CD4-positive, alpha-beta T cell (primary cell): ENCODE results near the gene IFNL2. TPM values are rescaled to one million over a fixed set of nuclear protein-coding genes. Genes with fewer than 3 reads are reported as not detected.
"Not testable (repeated sequence)": the region's sequence is repeated elsewhere in the genome, so short reads cannot be mapped to it uniquely, and the experiment has no call there.

Experiments
- ATAC-seq: fragments of 200-7000 bp; cut with Tn5 transposase; one replicate; pipeline ENCODE4 v1.10.0; 2022; ENCODE audit warnings: mild to moderate bottlenecking; ENCODE audit not compliant: poor library complexity
- CTCF ChIA-PET: fragments of 350-600 bp; sonication (Branson Sonifier 250); formaldehyde crosslinking; loops from one replicate; lab custom pipeline; 2021; ENCODE audit warnings: antibody characterized with exemption, inconsistent platforms; lab: Charles Lee
- POLR2A ChIA-PET: fragments of 350-600 bp; sonication (Branson Sonifier 250); formaldehyde crosslinking; loops from one replicate; lab custom pipeline; 2021; ENCODE audit warnings: antibody characterized with exemption, inconsistent platforms; lab: Charles Lee
- DNase-seq, 14 experiments: peaks; one replicate each; pipeline ENCODE4 v3.0.0-alpha.2; 2013 to 2020; ENCODE audit warnings: mixed read lengths in 2 of 14
- H3K27ac ChIP-seq, 2 donors: one replicate each; pipeline versions ENCODE4 v1.5.1 to v1.7.0; 2013; ENCODE audit warnings: low read length in 2 of 2, low read depth in 1 of 2, mild to moderate bottlenecking in 1 of 2
- H3K27me3 ChIP-seq, 2 experiments: 1 replicate in 1 of 2; 2 replicates in 1 of 2; pipeline versions ENCODE4 v1.6.1 to v1.7.0; 2013; ENCODE audit warnings: low read length in 2 of 2, control low read depth in 1 of 2, mild to moderate bottlenecking in 1 of 2, moderate library complexity in 1 of 2; ENCODE audit not compliant: insufficient read depth in 2 of 2, control insufficient read depth in 1 of 2
- H3K36me3 ChIP-seq: one replicate; pipeline ENCODE4 v1.6.1; 2013; ENCODE audit warnings: low read length, control low read depth; ENCODE audit not compliant: insufficient read depth
- H3K4me1 ChIP-seq: one replicate; pipeline ENCODE4 v1.6.1; 2013; ENCODE audit warnings: low read length, control low read depth; ENCODE audit not compliant: insufficient read depth
- H3K4me3 ChIP-seq: one replicate; pipeline ENCODE4 v1.5.1; 2013; ENCODE audit warnings: mild to moderate bottlenecking, low read length, moderate library complexity
- H3K9me3 ChIP-seq, 2 experiments: 1 replicate in 1 of 2; 2 replicates in 1 of 2; pipeline versions ENCODE4 v1.6.1 to v1.7.0; 2013; ENCODE audit warnings: low read length in 2 of 2, mild to moderate bottlenecking in 2 of 2, control low read depth in 1 of 2, moderate library complexity in 1 of 2; ENCODE audit not compliant: control insufficient read depth in 1 of 2, insufficient read depth in 1 of 2
- H3K27ac Mint-ChIP-seq: one replicate; pipeline ENCODE4 v1.8.0; 2020; ENCODE audit warnings: mixed read lengths
- H3K27me3 Mint-ChIP-seq: one replicate; pipeline ENCODE4 v1.8.0; 2021; ENCODE audit warnings: mixed read lengths
- H3K36me3 Mint-ChIP-seq: one replicate; pipeline ENCODE4 v1.8.0; 2021; ENCODE audit warnings: low read depth, mixed read lengths
- H3K4me1 Mint-ChIP-seq: one replicate; pipeline ENCODE4 v1.8.0; 2021; ENCODE audit warnings: low read depth, mixed read lengths
- H3K4me3 Mint-ChIP-seq: one replicate; pipeline ENCODE4 v1.8.0; 2020; ENCODE audit warnings: mild to moderate bottlenecking, mixed read lengths
- H3K9me3 Mint-ChIP-seq: one replicate; pipeline ENCODE4 v1.8.0; 2020; ENCODE audit warnings: mixed read lengths
- intact Hi-C, 2 experiments: fragments of 100-400 bp; cut with DNase I in 1 of 2; cut with micrococcal nuclease in 1 of 2; formaldehyde crosslinking; loops; one replicate each; pipeline versions ENCODE4 v1.15.1 to v1.9.0; 2023 to 2025; cut with DNase I, micrococcal nuclease
- total RNA-seq, 174 experiments: library from RNA in 2 of 174; stranded (reverse) in 2 of 174; gene quantifications; one replicate each; pipeline ENCODE4 v1.2.3 and lab custom pipeline; 2021 to 2026
- TF ChIP-seq, protein P1 (sequence below): fragments of 200-600 bp; IDR thresholded peaks from one replicate; pipeline ENCODE4 v1.8.0; 2022; ENCODE audit warnings: antibody characterized with exemption, mild to moderate bottlenecking

IFNL2 gene
- total RNA-seq, 2 experiments from 2014 or later: not detected

DNA sequence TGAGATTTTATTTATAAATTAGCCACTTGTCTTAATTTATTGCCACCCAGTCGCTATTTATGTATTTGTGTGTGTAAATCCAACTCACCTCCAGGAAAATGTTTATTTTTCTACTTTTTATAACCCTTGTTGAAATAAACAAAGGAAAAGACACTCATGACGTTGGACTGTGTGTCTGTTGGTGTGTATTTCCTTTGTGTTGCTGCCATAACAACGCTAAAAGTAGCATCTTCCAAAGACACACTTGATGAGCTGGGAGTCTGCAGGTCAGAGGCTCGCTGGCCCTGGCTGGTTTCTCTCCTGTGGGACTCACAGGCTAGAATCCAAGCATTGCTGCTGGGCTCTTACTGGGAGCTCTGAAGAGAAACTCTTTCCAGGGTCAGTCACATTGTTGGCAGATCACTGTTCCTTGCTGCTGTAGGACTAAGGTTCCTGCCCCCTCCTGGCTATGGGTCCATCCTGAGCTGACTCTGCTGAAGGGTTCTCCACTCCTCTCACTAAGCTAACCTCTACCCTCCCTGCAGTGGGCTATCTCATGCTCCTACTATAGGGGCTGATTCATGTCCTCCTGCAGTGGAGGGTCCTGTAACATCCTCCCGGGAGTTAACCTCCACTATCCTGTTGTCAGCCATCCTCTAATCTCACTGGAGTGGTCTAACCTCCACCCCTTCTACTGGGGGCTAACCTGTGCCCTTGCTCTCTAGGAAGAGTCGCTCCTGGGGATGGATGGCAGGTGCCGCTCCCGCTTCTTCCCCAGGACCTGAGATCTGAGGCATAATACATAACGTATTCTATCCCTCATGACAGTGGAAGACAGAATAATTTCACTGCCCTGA, 2.1 kb downstream of the IFNL2 start:
- TF ChIP-seq, protein P1, sequence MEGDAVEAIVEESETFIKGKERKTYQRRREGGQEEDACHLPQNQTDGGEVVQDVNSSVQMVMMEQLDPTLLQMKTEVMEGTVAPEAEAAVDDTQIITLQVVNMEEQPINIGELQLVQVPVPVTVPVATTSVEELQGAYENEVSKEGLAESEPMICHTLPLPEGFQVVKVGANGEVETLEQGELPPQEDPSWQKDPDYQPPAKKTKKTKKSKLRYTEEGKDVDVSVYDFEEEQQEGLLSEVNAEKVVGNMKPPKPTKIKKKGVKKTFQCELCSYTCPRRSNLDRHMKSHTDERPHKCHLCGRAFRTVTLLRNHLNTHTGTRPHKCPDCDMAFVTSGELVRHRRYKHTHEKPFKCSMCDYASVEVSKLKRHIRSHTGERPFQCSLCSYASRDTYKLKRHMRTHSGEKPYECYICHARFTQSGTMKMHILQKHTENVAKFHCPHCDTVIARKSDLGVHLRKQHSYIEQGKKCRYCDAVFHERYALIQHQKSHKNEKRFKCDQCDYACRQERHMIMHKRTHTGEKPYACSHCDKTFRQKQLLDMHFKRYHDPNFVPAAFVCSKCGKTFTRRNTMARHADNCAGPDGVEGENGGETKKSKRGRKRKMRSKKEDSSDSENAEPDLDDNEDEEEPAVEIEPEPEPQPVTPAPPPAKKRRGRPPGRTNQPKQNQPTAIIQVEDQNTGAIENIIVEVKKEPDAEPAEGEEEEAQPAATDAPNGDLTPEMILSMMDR: no peak
- H3K4me3 Mint-ChIP-seq: no peak overlapping the region
- H3K9me3 Mint-ChIP-seq: no peaks in the 10 kb centered on the region
- no peak overlapping the region for H3K27ac Mint-ChIP-seq
- Histone ChIP-seq H3K27me3 (peaks cover 4 to 5% of the 10 kb centered on the region in 2 experiments), H3K4me1 (peaks cover 2% of the 10 kb centered on the region), H3K27ac (no peak overlapping the region), H3K36me3 (no peaks in the 10 kb centered on the region), H3K9me3 (peaks cover 0 to 5% of the 10 kb centered on the region in 2 experiments), H3K4me3 (no peak overlapping the region)
- intact Hi-C loops: no loop called here
- H3K27me3 Mint-ChIP-seq: peaks cover 15% of the 10 kb centered on the region
- H3K4me1 Mint-ChIP-seq: no peaks in the 10 kb centered on the region
- CTCF ChIA-PET: no interaction called here
- POLR2A ChIA-PET: no interaction called here
- DNase-seq (no peak), ATAC-seq (no peak)
- no peaks in the 10 kb centered on the region for H3K36me3 Mint-ChIP-seq

DNA sequence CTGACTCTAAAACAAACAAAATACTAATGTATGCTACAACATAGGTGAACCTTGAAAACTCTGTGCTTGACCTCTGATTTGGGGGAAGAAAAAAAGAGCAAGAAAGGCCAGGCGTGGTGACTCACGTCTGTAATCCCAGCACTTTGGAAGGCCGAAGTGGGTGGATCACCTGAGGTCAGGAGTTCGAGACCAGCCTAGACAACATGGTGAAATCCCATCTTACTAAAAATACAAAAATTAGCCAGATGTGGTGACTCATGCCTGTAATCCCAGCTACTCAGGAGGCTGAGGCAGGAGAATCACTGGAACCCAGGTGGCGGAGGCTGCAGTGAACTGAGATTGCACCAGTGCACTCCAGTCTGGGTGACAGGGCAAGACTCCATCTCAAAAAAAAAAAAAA, 5.7 kb downstream of the IFNL2 start:
- H3K36me3 Mint-ChIP-seq, intact Hi-C loops, H3K27ac ChIP-seq, H3K4me3 ChIP-seq, H3K4me3 Mint-ChIP-seq, H3K9me3 ChIP-seq, H3K27ac Mint-ChIP-seq, H3K36me3 ChIP-seq, H3K4me1 ChIP-seq, H3K4me1 Mint-ChIP-seq, DNase-seq, H3K9me3 Mint-ChIP-seq, H3K27me3 ChIP-seq, CTCF ChIA-PET, ATAC-seq: not testable (repeated sequence)
- POLR2A ChIA-PET: interaction anchor here (0.6 kb wide), 1 partner anchor 862 kb away, joined by 3 read pairs; no protein-coding TSS in a partner anchor
- peaks cover 15% of the 10 kb centered on the region for H3K27me3 Mint-ChIP-seq

DNA sequence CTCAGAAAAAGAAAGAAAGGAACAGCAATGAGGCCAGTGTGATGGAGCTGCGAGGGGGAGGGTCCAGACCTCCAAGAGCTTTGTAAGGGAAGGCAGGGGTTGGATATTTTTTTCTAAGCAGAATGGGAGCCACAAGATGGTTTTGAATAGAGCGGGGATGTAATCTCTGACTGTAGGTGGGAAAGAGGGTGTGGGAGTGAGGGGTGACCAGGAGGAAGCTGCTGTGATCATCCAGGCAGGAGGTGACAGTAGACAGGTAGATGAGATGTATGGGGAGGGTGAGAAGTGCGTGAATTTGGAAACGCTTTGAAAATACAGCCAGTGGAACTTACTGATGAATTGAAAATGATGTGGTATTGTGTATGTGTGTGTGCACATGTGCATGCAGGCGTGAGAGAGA, 7.4 kb downstream of the IFNL2 start:
- intact Hi-C loops: no loop called here
- CTCF ChIA-PET: no interaction called here
- Histone ChIP-seq H3K36me3 (no peaks in the 10 kb centered on the region), H3K27ac (no peak overlapping the region), H3K4me1 (no peaks in the 10 kb centered on the region), H3K4me3 (no peak overlapping the region), H3K27me3 (no peaks in the 10 kb centered on the region), H3K9me3 (no peaks in the 10 kb centered on the region)
- peaks cover 11% of the 10 kb centered on the region for H3K27me3 Mint-ChIP-seq
- H3K4me3 Mint-ChIP-seq: no peak overlapping the region
- no peak overlapping the region for H3K27ac Mint-ChIP-seq
- no peaks in the 10 kb centered on the region for H3K36me3 Mint-ChIP-seq
- no peaks in the 10 kb centered on the region for H3K9me3 Mint-ChIP-seq
- DNase-seq: no peak
- no peaks in the 10 kb centered on the region for H3K4me1 Mint-ChIP-seq
- POLR2A ChIA-PET: no interaction called here
- TF ChIP-seq, protein P1: no peak
- ATAC-seq: no peak
